ENCODE measurements around the gene GNB1L. TPM values are rescaled to one million over a fixed set of nuclear protein-coding genes. Genes with fewer than 3 reads are reported as not detected.

The GNB1L gene
- total RNA-seq, 1 experiment from 2014 or later = 12.2 TPM

GRCh38 chr22:19824926-19825339 is 29.7 kb downstream of the GNB1L start:
- no peak for DNase-seq (ENCODE audit: low read depth, low spot score)
- no peaks in the 10 kb centered on the region; the same call in 1 of the 2 replicates for H3K4me1 ChIP-seq (ENCODE audit: control insufficient read depth, insufficient read depth, low read length)
- H3K27me3 ChIP-seq (ENCODE audit: control insufficient read depth, insufficient read depth, low read length) = no peaks in the 10 kb centered on the region
- no TSS peak for BruUV-seq (replicated peaks)
- ChIA-PET POLR2A (no interaction called here), CTCF (no interaction called here)
- no peak overlapping the region for H3K4me3 ChIP-seq (ENCODE audit: low read depth in 2 of 2, low read length in 2 of 2)
- H3K27ac ChIP-seq (ENCODE audit: low read length) = no peak overlapping the region
- H3K36me3 ChIP-seq (ENCODE audit: control insufficient read depth, insufficient read depth, low read length) = no peaks in the 10 kb centered on the region
- intact Hi-C loops (cut with micrococcal nuclease; ENCODE audit: unreplicated experiment) (no loop called here), in situ Hi-C loops (cut with HindIII; ENCODE audit: low pct_unique_long_range_greater_than_20kb, low sequenced_read_pairs) (no loop called here)
- no peaks in the 10 kb centered on the region for H3K9me3 ChIP-seq (ENCODE audit: control insufficient read depth, insufficient read depth, low read depth, low read length)
- ATAC-seq = no peak
- TF ChIP-seq, protein P1, sequence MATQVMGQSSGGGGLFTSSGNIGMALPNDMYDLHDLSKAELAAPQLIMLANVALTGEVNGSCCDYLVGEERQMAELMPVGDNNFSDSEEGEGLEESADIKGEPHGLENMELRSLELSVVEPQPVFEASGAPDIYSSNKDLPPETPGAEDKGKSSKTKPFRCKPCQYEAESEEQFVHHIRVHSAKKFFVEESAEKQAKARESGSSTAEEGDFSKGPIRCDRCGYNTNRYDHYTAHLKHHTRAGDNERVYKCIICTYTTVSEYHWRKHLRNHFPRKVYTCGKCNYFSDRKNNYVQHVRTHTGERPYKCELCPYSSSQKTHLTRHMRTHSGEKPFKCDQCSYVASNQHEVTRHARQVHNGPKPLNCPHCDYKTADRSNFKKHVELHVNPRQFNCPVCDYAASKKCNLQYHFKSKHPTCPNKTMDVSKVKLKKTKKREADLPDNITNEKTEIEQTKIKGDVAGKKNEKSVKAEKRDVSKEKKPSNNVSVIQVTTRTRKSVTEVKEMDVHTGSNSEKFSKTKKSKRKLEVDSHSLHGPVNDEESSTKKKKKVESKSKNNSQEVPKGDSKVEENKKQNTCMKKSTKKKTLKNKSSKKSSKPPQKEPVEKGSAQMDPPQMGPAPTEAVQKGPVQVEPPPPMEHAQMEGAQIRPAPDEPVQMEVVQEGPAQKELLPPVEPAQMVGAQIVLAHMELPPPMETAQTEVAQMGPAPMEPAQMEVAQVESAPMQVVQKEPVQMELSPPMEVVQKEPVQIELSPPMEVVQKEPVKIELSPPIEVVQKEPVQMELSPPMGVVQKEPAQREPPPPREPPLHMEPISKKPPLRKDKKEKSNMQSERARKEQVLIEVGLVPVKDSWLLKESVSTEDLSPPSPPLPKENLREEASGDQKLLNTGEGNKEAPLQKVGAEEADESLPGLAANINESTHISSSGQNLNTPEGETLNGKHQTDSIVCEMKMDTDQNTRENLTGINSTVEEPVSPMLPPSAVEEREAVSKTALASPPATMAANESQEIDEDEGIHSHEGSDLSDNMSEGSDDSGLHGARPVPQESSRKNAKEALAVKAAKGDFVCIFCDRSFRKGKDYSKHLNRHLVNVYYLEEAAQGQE (IDR thresholded peaks at IDR 0.05; ENCODE audit: insufficient read depth in 1 of 2, low read depth in 2 of 2, low read length in 1 of 2) = no peak
- TF ChIP-seq POLR2AphosphoS5 (IDR thresholded peaks at IDR 0.05; ENCODE audit: low read depth, low read length) = no peak
- TF ChIP-seq, protein P2, sequence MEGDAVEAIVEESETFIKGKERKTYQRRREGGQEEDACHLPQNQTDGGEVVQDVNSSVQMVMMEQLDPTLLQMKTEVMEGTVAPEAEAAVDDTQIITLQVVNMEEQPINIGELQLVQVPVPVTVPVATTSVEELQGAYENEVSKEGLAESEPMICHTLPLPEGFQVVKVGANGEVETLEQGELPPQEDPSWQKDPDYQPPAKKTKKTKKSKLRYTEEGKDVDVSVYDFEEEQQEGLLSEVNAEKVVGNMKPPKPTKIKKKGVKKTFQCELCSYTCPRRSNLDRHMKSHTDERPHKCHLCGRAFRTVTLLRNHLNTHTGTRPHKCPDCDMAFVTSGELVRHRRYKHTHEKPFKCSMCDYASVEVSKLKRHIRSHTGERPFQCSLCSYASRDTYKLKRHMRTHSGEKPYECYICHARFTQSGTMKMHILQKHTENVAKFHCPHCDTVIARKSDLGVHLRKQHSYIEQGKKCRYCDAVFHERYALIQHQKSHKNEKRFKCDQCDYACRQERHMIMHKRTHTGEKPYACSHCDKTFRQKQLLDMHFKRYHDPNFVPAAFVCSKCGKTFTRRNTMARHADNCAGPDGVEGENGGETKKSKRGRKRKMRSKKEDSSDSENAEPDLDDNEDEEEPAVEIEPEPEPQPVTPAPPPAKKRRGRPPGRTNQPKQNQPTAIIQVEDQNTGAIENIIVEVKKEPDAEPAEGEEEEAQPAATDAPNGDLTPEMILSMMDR (IDR thresholded peaks at IDR 0.05) = no peak
- no peak for TF ChIP-seq SIN3A (IDR thresholded peaks at IDR 0.05; ENCODE audit: borderline replicate concordance, insufficient read depth, low read depth, low read length)
- no peak for TF ChIP-seq TCF7L2 (IDR thresholded peaks at IDR 0.05; ENCODE audit: low read depth, low read length)

- Histone ChIP-seq H3K9me3 (ENCODE audit: control insufficient read depth, insufficient read depth, low read depth, low read length) (no peaks in the 10 kb centered on the region), H3K27me3 (ENCODE audit: control insufficient read depth, insufficient read depth, low read length) (no peaks in the 10 kb centered on the region), H3K4me1 (ENCODE audit: control insufficient read depth, insufficient read depth, low read length) (no peaks in the 10 kb centered on the region; the same call in 1 of the 2 replicates), H3K27ac (ENCODE audit: low read length) (no peak overlapping the region), H3K36me3 (ENCODE audit: control insufficient read depth, insufficient read depth, low read length) (no peaks in the 10 kb centered on the region), H3K4me3 (ENCODE audit: low read depth in 2 of 2, low read length in 2 of 2) (no peak overlapping the region)
- CTCF ChIA-PET = no interaction called here
- TF ChIP-seq, protein P1 (IDR thresholded peaks at IDR 0.05; ENCODE audit: insufficient read depth in 1 of 2, low read depth in 2 of 2, low read length in 1 of 2) = no peak
- TF ChIP-seq SIN3A (IDR thresholded peaks at IDR 0.05; ENCODE audit: borderline replicate concordance, insufficient read depth, low read depth, low read length) (no peak), TCF7L2 (IDR thresholded peaks at IDR 0.05; ENCODE audit: low read depth, low read length) (no peak), POLR2AphosphoS5 (IDR thresholded peaks at IDR 0.05; ENCODE audit: low read depth, low read length) (no peak)
- TF ChIP-seq, protein P2 (IDR thresholded peaks at IDR 0.05) = no peak
- intact Hi-C loops (cut with micrococcal nuclease; ENCODE audit: unreplicated experiment) = no loop called here
- no TSS peak for BruUV-seq (replicated peaks)
- POLR2A ChIA-PET = no interaction called here
- in situ Hi-C loops (cut with HindIII; ENCODE audit: low pct_unique_long_range_greater_than_20kb, low sequenced_read_pairs) = no loop called here
- DNase-seq (ENCODE audit: low read depth, low spot score) = no peak
- no peak for ATAC-seq
Observed at GRCh38 chr22:19824212-19824925, 30.3 kb downstream of the GNB1L start.

All from Panc1 (cell line).